Activated CD4-positive, alpha-beta T cell treated with anti-CD3 and anti-CD28 coated beads, Interleukin-2, amount 50 U/mL, for 4 hours (primary cell): ENCODE measurements around the gene PCYT2.

Experiments
- DNase-seq, 2 experiments: peaks; one replicate each; pipeline ENCODE4 v3.0.0-alpha.2; 2020

PCYT2 gene

GRCh38 chr17:81899514-81900166 lies 11.6 kb downstream of the PCYT2 start:
- DNase-seq = no peak

- DNase-seq = no peak
Observed at GRCh38 chr17:81898885-81899284, 12.3 kb downstream of the PCYT2 start.

GRCh38 chr17:81898029-81898866 lies 13.0 kb downstream of the PCYT2 start:
- DNase-seq = no peak

GRCh38 chr17:81895400-81895799 lies 15.8 kb downstream of the PCYT2 start:
- no peak for DNase-seq

GRCh38 chr17:81891303-81891552 lies 20.0 kb downstream of the PCYT2 start:
- DNase-seq = no peak

GRCh38 chr17:81890447-81891302 lies 20.5 kb downstream of the PCYT2 start:
- no peak for DNase-seq

GRCh38 chr17:81889602-81890001 lies 21.6 kb downstream of the PCYT2 start:
- no peak for DNase-seq

- DNase-seq = no peak
Observed at GRCh38 chr17:81888988-81889595, 22.1 kb downstream of the PCYT2 start.

- DNase-seq = no peak
Observed at GRCh38 chr17:81888105-81888987, 22.9 kb downstream of the PCYT2 start.

GRCh38 chr17:81885869-81886548 lies 25.2 kb downstream of the PCYT2 start:
- no peak for DNase-seq

GRCh38 chr17:81885454-81885853 lies 25.7 kb downstream of the PCYT2 start:
- DNase-seq = no peak

- DNase-seq = no peak
Observed at GRCh38 chr17:81884968-81885367, 26.2 kb downstream of the PCYT2 start.

GRCh38 chr17:81884520-81884919 lies 26.7 kb downstream of the PCYT2 start:
- no peak for DNase-seq

GRCh38 chr17:81879121-81879520 lies 32.1 kb downstream of the PCYT2 start:
- no peak for DNase-seq

- DNase-seq = no peak
Observed at GRCh38 chr17:81878294-81878693, 32.9 kb downstream of the PCYT2 start.

- no peak for DNase-seq
Observed at GRCh38 chr17:81877569-81877968, 33.6 kb downstream of the PCYT2 start.

- peak; percentile 94 to 95 for DNase-seq
Observed at GRCh38 chr17:81871387-81872230, 39.6 kb downstream of the PCYT2 start.

GRCh38 chr17:81870981-81871386 lies 40.2 kb downstream of the PCYT2 start, which contains the start of gene ARHGDIA:
TSS of gene ARHGDIA (minus strand) at chr17:81871337. CDS start at chr17:81869930, 1,407 bp downstream.
- DNase-seq = no peak

- no peak for DNase-seq
Observed at GRCh38 chr17:81870131-81870980, 40.8 kb downstream of the PCYT2 start.
